ENCODE measurements around the gene ANKRD28.
"Not testable (repeated sequence)": the region's sequence is repeated elsewhere in the genome, so short reads cannot be mapped to it uniquely, and the experiment has no call there.

The ANKRD28 gene

GRCh38 chr3:15803921-15804320 is 6.1 kb upstream of the ANKRD28 start:
- DNase-seq (ENCODE audit: low read depth): no peak

- no peak for DNase-seq (ENCODE audit: low read depth)
These were observed 3.5 kb upstream of the ANKRD28 start for GRCh38 chr3:15801298-15801697.

GRCh38 chr3:15800780-15801179 is 3.0 kb upstream of the ANKRD28 start:
- no peak for DNase-seq (ENCODE audit: low read depth)

GRCh38 chr3:15800327-15800726 is 2.5 kb upstream of the ANKRD28 start:
- no peak for DNase-seq (ENCODE audit: low read depth)

GRCh38 chr3:15798533-15799245 is 910 bp upstream of the ANKRD28 start:
- no peak for DNase-seq (ENCODE audit: low read depth)

GRCh38 chr3:15796771-15797641 is 773 bp downstream of the ANKRD28 start:
- DNase-seq (ENCODE audit: low read depth): no peak

- no peak for DNase-seq (ENCODE audit: low read depth)
These were observed 1.4 kb downstream of the ANKRD28 start for GRCh38 chr3:15796331-15796730.

- DNase-seq (ENCODE audit: low read depth): no peak
These were observed 2.0 kb downstream of the ANKRD28 start for GRCh38 chr3:15795651-15796308.

- DNase-seq (ENCODE audit: low read depth): no peak
These were observed 2.7 kb downstream of the ANKRD28 start for GRCh38 chr3:15794842-15795650.

- DNase-seq (ENCODE audit: low read depth): no peak
These were observed 3.4 kb downstream of the ANKRD28 start for GRCh38 chr3:15794303-15794771.

GRCh38 chr3:15791525-15791924 is 6.3 kb downstream of the ANKRD28 start:
- no peak for DNase-seq (ENCODE audit: low read depth)

- no peak for DNase-seq (ENCODE audit: low read depth)
These were observed 9.8 kb downstream of the ANKRD28 start for GRCh38 chr3:15787941-15788340.

- DNase-seq (ENCODE audit: low read depth): no peak
These were observed 10.3 kb downstream of the ANKRD28 start for GRCh38 chr3:15787526-15787925.

- no peak for DNase-seq (ENCODE audit: low read depth)
These were observed 14.3 kb downstream of the ANKRD28 start for GRCh38 chr3:15783361-15783969.

GRCh38 chr3:15782429-15782828 is 15.3 kb downstream of the ANKRD28 start:
- no peak for DNase-seq (ENCODE audit: low read depth)

GRCh38 chr3:15781637-15782402 is 16.0 kb downstream of the ANKRD28 start:
- DNase-seq (ENCODE audit: low read depth): no peak

GRCh38 chr3:15781131-15781530 is 16.6 kb downstream of the ANKRD28 start:
- DNase-seq (ENCODE audit: low read depth): no peak

- DNase-seq (ENCODE audit: low read depth): no peak
These were observed 18.7 kb downstream of the ANKRD28 start for GRCh38 chr3:15779111-15779510.

GRCh38 chr3:15778332-15778858 is 19.4 kb downstream of the ANKRD28 start:
- no peak for DNase-seq (ENCODE audit: low read depth)

GRCh38 chr3:15774931-15775560 is 22.7 kb downstream of the ANKRD28 start:
- not testable (repeated sequence) for DNase-seq (ENCODE audit: low read depth)
